Measurements from ENCODE around the gene FAM168A.

DNA sequence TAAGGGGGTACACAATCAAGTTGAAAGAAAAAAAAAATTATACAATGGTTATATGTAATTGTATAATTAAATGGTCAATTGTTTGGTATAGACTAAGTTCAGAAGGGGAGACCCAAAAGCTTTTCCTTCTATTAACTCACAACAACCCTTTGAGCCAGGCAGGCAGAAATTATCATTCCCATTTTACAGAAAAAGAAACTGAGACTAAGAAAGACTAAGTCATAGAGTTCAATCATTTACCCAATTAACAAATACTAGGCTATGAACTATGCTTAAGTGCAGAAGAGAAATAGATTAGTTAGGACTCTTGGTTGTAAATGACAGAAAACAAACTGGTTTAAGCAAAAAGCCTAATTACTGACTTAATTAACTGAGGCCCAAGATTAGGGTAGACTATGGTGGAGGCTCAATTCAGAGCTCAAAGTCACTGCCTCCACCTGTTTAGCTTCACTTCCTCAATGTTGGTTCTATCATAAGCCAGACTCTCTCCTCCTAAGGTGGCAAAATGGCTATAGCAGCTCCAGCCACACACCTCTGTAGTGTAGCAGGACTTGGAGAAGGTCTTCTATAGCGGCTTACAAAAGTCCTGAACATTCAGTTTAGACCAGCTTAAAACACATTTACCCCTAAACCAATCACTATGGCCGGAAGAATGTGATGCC, 34.2 kb downstream of the FAM168A start:
- TF ChIP-seq, protein P1, sequence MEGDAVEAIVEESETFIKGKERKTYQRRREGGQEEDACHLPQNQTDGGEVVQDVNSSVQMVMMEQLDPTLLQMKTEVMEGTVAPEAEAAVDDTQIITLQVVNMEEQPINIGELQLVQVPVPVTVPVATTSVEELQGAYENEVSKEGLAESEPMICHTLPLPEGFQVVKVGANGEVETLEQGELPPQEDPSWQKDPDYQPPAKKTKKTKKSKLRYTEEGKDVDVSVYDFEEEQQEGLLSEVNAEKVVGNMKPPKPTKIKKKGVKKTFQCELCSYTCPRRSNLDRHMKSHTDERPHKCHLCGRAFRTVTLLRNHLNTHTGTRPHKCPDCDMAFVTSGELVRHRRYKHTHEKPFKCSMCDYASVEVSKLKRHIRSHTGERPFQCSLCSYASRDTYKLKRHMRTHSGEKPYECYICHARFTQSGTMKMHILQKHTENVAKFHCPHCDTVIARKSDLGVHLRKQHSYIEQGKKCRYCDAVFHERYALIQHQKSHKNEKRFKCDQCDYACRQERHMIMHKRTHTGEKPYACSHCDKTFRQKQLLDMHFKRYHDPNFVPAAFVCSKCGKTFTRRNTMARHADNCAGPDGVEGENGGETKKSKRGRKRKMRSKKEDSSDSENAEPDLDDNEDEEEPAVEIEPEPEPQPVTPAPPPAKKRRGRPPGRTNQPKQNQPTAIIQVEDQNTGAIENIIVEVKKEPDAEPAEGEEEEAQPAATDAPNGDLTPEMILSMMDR (IDR thresholded peaks at IDR 0.05; ENCODE audit: poor library complexity) = no peak
- TF ChIP-seq EZH2phosphoT487 (IDR thresholded peaks at IDR 0.05; ENCODE audit: low read depth, severe bottlenecking, unreplicated experiment) = no peak
